ENCODE data around the gene BOLA2B.
"Not testable (repeated sequence)": the region's sequence is repeated elsewhere in the genome, so short reads cannot be mapped to it uniquely, and the experiment has no call there.

DNA sequence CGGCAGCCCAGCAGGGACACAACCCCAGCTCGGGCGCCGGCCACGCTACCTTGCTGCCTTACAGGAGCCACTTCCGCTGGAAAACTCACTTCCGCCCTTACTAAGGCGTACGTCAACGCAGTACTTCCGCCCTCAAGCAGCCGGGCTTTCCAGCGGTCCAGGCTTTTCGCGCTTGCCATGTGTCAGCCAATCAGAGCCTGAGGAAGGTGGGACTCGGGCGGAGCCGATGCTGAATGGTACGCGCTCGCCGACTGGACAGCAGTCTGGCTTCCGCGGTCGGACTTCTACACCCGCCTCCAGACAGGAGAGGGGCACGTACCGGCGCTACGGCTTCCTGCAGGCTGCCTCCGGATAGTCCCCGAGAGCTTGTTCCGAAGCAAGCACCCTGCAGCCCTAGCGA lies at the start of gene BOLA2B, which contains the start of gene SLX1A:
- TF ChIP-seq, protein P1, sequence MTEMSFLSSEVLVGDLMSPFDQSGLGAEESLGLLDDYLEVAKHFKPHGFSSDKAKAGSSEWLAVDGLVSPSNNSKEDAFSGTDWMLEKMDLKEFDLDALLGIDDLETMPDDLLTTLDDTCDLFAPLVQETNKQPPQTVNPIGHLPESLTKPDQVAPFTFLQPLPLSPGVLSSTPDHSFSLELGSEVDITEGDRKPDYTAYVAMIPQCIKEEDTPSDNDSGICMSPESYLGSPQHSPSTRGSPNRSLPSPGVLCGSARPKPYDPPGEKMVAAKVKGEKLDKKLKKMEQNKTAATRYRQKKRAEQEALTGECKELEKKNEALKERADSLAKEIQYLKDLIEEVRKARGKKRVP (CRISPR knock-in tag; IDR thresholded peaks at IDR 0.05) = not testable (repeated sequence)
- TF ChIP-seq, protein P2, sequence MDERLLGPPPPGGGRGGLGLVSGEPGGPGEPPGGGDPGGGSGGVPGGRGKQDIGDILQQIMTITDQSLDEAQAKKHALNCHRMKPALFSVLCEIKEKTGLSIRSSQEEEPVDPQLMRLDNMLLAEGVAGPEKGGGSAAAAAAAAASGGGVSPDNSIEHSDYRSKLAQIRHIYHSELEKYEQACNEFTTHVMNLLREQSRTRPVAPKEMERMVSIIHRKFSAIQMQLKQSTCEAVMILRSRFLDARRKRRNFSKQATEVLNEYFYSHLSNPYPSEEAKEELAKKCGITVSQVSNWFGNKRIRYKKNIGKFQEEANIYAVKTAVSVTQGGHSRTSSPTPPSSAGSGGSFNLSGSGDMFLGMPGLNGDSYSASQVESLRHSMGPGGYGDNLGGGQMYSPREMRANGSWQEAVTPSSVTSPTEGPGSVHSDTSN (CRISPR knock-in tag; IDR thresholded peaks at IDR 0.05; ENCODE audit: low read depth) = not testable (repeated sequence)
- TF ChIP-seq, protein P2 (tag; conservative IDR thresholded peaks at IDR 0.05; ENCODE audit: low read depth) = not testable (repeated sequence)
- TF ChIP-seq, protein P3, sequence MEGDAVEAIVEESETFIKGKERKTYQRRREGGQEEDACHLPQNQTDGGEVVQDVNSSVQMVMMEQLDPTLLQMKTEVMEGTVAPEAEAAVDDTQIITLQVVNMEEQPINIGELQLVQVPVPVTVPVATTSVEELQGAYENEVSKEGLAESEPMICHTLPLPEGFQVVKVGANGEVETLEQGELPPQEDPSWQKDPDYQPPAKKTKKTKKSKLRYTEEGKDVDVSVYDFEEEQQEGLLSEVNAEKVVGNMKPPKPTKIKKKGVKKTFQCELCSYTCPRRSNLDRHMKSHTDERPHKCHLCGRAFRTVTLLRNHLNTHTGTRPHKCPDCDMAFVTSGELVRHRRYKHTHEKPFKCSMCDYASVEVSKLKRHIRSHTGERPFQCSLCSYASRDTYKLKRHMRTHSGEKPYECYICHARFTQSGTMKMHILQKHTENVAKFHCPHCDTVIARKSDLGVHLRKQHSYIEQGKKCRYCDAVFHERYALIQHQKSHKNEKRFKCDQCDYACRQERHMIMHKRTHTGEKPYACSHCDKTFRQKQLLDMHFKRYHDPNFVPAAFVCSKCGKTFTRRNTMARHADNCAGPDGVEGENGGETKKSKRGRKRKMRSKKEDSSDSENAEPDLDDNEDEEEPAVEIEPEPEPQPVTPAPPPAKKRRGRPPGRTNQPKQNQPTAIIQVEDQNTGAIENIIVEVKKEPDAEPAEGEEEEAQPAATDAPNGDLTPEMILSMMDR (IDR thresholded peaks at IDR 0.05 in 2 of 3, conservative IDR thresholded peaks at IDR 0.05 in 1 of 3; ENCODE audit: insufficient read depth in 2 of 3, low read depth in 1 of 3, low read length in 3 of 3) = not testable (repeated sequence)
- TF ChIP-seq, protein P4, sequence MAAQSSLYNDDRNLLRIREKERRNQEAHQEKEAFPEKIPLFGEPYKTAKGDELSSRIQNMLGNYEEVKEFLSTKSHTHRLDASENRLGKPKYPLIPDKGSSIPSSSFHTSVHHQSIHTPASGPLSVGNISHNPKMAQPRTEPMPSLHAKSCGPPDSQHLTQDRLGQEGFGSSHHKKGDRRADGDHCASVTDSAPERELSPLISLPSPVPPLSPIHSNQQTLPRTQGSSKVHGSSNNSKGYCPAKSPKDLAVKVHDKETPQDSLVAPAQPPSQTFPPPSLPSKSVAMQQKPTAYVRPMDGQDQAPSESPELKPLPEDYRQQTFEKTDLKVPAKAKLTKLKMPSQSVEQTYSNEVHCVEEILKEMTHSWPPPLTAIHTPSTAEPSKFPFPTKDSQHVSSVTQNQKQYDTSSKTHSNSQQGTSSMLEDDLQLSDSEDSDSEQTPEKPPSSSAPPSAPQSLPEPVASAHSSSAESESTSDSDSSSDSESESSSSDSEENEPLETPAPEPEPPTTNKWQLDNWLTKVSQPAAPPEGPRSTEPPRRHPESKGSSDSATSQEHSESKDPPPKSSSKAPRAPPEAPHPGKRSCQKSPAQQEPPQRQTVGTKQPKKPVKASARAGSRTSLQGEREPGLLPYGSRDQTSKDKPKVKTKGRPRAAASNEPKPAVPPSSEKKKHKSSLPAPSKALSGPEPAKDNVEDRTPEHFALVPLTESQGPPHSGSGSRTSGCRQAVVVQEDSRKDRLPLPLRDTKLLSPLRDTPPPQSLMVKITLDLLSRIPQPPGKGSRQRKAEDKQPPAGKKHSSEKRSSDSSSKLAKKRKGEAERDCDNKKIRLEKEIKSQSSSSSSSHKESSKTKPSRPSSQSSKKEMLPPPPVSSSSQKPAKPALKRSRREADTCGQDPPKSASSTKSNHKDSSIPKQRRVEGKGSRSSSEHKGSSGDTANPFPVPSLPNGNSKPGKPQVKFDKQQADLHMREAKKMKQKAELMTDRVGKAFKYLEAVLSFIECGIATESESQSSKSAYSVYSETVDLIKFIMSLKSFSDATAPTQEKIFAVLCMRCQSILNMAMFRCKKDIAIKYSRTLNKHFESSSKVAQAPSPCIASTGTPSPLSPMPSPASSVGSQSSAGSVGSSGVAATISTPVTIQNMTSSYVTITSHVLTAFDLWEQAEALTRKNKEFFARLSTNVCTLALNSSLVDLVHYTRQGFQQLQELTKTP (IDR thresholded peaks at IDR 0.05; ENCODE audit: low read depth in 1 of 2, partially characterized antibody in 2 of 2) = not testable (repeated sequence)
- not testable (repeated sequence) for TF ChIP-seq ATF1 (CRISPR knock-in tag; IDR thresholded peaks at IDR 0.05); ATF1 (tag; IDR thresholded peaks at IDR 0.05); RB1 (IDR thresholded peaks at IDR 0.05; ENCODE audit: low read depth)
